Measurements from ENCODE around the gene TMEM33. TPM values are rescaled to one million over a fixed set of nuclear protein-coding genes. Genes with fewer than 3 reads are reported as not detected.

Gene TMEM33
- polyA plus RNA-seq, 1 of the 3 experiments (the other 2 are of a cell fraction): 31.2 TPM

DNA sequence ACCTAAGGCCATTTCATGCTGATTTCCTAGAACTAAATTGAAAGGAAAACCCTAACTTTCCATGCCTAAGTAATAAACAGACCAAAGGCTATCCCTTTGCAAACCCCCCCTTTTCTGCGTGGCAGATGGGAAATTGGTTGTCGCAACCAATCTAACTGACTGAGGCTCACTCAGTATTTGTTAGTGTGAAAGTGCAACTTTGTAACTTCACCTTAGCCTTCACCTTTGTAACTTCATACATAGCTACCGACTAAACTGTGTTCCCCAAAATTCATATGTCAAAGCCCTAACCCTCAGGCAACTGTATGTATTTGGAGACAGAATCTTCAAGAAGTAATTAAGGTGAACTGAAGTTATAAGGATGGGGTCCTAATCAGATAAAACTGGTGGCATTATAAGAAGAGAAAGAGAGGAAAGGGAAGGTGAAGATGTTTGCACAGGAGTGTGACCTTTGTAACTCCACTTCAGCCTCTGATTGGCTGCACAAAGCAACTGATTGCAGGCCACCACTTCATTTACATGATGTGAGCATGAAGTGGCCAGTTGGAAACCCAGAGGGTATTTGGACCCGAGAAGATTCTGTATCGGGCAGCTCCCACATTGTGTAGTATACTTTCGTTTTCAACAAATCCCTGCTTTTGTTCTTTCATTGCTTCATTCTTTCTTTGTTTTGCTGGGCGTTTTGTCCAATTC is 4.9 kb upstream of the TMEM33 start:
- Histone ChIP-seq H3K4me1 (ENCODE audit: control insufficient read depth in 1 of 2, insufficient read depth in 2 of 2, low read depth in 1 of 2, low read length in 1 of 2) (peaks cover 0 to 5% of the 10 kb centered on the region in 2 experiments; a peak in 1 of 4 replicates), H3K27me3 (ENCODE audit: insufficient read depth) (no peaks in the 10 kb centered on the region), H3K9me2 (no peaks in the 10 kb centered on the region), H3K79me2 (ENCODE audit: insufficient read depth) (peaks cover 3% of the 10 kb centered on the region), H3K4me3 (ENCODE audit: low read depth in 2 of 2, low read length in 1 of 2) (no peak overlapping the region), H3K27ac (ENCODE audit: low read depth in 2 of 2, low read length in 1 of 2) (no peak overlapping the region), H3K4me2 (no peak overlapping the region), H2AFZ (ENCODE audit: low read depth) (0 out of 2 replicates have a peak overlapping the region, but pooled peaks have one; percentile 56), H3F3A (replicated peaks; ENCODE audit: insufficient read depth) (no peaks in the 10 kb centered on the region), H4K20me1 (ENCODE audit: insufficient read depth) (no peaks in the 10 kb centered on the region), H3K9me3 (no peaks in the 10 kb centered on the region), H3K9ac (no peak overlapping the region), H3K36me3 (replicated peaks in 1 of 2; ENCODE audit: control insufficient read depth in 1 of 2, insufficient read depth in 2 of 2, low read length in 1 of 2) (no peaks in the 10 kb centered on the region)
- 81% methylated on average over 7 of the region's 7 CpGs for WGBS (ENCODE audit: low lambda C conversion rate)
- CTCF ChIA-PET: interaction anchor here (0.9 kb wide), 2 partner anchors 42 to 46 kb away, joined by 3 to 4 read pairs; no protein-coding TSS in a partner anchor
- no peak for DNase-seq
- TF ChIP-seq RAD21 (IDR thresholded peaks at IDR 0.05; ENCODE audit: low read length) (no peak), RXRA (IDR thresholded peaks at IDR 0.05; ENCODE audit: borderline replicate concordance, low read depth) (no peak), TEAD4 (IDR thresholded peaks at IDR 0.05; ENCODE audit: borderline replicate concordance, insufficient read depth) (no peak), PBX3 (IDR thresholded peaks at IDR 0.05) (no peak), TCF12 (IDR thresholded peaks at IDR 0.05) (no peak), MEF2A (IDR thresholded peaks at IDR 0.05; ENCODE audit: borderline replicate concordance, low read depth) (no peak), GABPA (IDR thresholded peaks at IDR 0.05; ENCODE audit: low read depth) (no peak), RCOR1 (IDR thresholded peaks at IDR 0.05; ENCODE audit: low read length) (no peak), ELF1 (IDR thresholded peaks at IDR 0.05) (no peak), ZBTB33 (IDR thresholded peaks at IDR 0.05; ENCODE audit: borderline replicate concordance, low read depth) (no peak), POLR2AphosphoS5 (IDR thresholded peaks at IDR 0.05; ENCODE audit: low read depth, low read length) (no peak), EP300 (IDR thresholded peaks at IDR 0.05; ENCODE audit: borderline replicate concordance in 1 of 2, low read depth in 1 of 2, low read length in 1 of 2) (no peak)
- TF ChIP-seq, protein P1, sequence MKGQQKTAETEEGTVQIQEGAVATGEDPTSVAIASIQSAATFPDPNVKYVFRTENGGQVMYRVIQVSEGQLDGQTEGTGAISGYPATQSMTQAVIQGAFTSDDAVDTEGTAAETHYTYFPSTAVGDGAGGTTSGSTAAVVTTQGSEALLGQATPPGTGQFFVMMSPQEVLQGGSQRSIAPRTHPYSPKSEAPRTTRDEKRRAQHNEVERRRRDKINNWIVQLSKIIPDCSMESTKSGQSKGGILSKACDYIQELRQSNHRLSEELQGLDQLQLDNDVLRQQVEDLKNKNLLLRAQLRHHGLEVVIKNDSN (IDR thresholded peaks at IDR 0.05; ENCODE audit: borderline replicate concordance, low read depth): no peak
- TF ChIP-seq, protein P2, sequence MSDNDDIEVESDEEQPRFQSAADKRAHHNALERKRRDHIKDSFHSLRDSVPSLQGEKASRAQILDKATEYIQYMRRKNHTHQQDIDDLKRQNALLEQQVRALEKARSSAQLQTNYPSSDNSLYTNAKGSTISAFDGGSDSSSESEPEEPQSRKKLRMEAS (IDR thresholded peaks at IDR 0.05; ENCODE audit: low read depth): no peak
- TF ChIP-seq, protein P3, sequence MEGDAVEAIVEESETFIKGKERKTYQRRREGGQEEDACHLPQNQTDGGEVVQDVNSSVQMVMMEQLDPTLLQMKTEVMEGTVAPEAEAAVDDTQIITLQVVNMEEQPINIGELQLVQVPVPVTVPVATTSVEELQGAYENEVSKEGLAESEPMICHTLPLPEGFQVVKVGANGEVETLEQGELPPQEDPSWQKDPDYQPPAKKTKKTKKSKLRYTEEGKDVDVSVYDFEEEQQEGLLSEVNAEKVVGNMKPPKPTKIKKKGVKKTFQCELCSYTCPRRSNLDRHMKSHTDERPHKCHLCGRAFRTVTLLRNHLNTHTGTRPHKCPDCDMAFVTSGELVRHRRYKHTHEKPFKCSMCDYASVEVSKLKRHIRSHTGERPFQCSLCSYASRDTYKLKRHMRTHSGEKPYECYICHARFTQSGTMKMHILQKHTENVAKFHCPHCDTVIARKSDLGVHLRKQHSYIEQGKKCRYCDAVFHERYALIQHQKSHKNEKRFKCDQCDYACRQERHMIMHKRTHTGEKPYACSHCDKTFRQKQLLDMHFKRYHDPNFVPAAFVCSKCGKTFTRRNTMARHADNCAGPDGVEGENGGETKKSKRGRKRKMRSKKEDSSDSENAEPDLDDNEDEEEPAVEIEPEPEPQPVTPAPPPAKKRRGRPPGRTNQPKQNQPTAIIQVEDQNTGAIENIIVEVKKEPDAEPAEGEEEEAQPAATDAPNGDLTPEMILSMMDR (IDR thresholded peaks at IDR 0.05): no peak
- POLR2A ChIA-PET: no interaction called here
